ENCODE results near the gene STAT5B. TPM values are rescaled to one million over a fixed set of nuclear protein-coding genes. Genes with fewer than 3 reads are reported as not detected.

Gene STAT5B
- total and polyA plus RNA-seq, 2 of the 8 experiments (the other 6 are each of a cell fraction or from before 2014, with no cell fraction given): 35.3 to 52.6 TPM

DNA sequence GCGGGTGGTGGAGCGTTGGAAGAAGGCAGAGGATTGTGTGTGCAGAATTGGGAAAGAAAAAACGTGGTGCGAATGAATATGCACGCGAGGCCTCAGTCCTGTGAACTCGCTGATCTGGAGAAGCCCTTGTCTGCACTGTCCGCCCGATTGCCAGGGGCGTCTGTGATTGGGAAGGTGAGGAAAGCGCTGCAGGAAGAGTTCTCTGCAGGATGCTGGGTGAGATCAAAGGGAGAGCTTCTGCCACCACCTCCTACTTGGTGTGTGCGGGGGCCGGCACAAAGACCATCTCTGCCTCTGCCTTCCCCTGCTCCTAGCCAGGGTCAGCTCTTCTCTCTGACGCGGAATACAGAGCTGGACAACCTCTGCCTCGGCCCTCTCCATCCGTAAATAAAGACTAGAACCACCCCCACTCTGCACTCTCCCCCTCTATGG is 120.6 kb downstream of the STAT5B start (continued):
- TF ChIP-seq GTF2F1 (IDR thresholded peaks at IDR 0.05; ENCODE audit: borderline replicate concordance, low read depth, low read length) (no peak), KDM4A (IDR thresholded peaks at IDR 0.05; ENCODE audit: low read depth, low read length, severe bottlenecking) (no peak), BCL11A (IDR thresholded peaks at IDR 0.05; ENCODE audit: low read depth in 2 of 2, low read length in 2 of 2) (no peak), BRCA1 (IDR thresholded peaks at IDR 0.05; ENCODE audit: low read depth, low read length) (no peak), CTBP2 (IDR thresholded peaks at IDR 0.05; ENCODE audit: borderline replicate concordance, insufficient read depth, insufficient read length, low read length) (no peak), KDM5A (IDR thresholded peaks at IDR 0.05; ENCODE audit: low read length) (no peak)

All from H1 (cell line).